CD4-positive, alpha-beta T cell treated with Interleukin-17A for 1 hour (primary cell): ENCODE data around the gene SAAL1.
"Not testable (repeated sequence)": the region's sequence is repeated elsewhere in the genome, so short reads cannot be mapped to it uniquely, and the experiment has no call there.

Experiments used
- DNase-seq: peaks from one replicate; pipeline ENCODE4 v3.0.0-alpha.2; 2020

The SAAL1 gene, protein sequence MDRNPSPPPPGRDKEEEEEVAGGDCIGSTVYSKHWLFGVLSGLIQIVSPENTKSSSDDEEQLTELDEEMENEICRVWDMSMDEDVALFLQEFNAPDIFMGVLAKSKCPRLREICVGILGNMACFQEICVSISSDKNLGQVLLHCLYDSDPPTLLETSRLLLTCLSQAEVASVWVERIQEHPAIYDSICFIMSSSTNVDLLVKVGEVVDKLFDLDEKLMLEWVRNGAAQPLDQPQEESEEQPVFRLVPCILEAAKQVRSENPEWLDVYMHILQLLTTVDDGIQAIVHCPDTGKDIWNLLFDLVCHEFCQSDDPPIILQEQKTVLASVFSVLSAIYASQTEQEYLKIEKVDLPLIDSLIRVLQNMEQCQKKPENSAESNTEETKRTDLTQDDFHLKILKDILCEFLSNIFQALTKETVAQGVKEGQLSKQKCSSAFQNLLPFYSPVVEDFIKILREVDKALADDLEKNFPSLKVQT

DNA sequence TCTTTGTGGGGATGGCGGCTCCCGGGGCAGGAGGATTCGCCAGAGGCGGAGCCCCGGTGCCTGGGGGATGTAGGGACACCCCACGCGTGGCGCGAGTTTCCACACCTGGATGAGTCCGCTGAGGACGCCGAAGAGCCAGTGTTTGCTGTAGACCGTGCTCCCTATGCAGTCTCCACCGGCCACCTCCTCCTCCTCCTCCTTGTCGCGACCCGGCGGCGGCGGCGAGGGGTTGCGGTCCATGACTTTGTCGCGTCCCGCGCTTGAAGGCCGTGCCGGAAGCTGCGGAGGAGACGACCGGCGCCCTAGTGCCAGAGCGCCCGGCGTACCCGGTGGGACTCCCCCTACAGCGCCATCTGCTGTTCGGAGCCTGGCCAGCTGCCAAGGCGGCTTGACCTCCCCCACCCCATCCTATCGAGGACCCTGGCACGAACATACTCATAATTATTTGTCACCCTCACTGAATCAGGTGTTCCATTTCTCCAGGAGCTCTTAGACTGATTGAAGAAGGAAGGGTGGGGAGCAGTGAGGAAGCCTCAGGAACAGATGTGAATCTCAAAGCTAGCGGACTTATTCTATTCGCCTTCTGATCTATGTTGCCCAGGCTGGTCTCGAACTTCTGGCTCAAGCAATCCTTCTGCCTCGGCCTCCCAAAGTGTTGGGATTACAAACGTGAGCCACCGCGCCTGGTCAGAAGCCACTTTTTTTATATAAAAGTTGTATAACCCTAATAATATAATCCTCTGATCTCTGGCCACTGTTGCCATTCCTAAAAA is at the start of gene SAAL1:
Gene SAAL1, minus strand, starts transcription at position 281 of the 773 bp plus-strand sequence. Its CDS starts 41 bp downstream, at position 240.
- peak; percentile 88 for DNase-seq

DNA sequence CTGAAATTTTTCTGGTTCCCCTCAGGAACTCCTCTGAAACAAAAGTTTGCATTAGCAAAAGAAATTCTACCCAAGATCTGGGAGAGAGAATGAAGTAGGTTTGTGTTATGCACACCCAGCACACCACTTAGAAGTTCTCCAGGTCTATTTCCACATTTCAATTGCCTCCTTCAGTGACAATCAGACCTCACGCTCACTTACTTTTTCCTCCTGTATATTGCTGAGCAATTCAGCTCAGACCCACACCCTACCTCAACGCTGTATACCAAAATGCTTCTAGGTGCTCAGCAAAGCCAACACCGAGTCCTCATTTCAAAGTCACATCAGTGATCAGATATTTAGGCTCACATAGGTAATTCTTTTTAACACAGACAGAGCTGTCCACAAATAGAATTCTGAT is 45.7 kb upstream of the SAAL1 start:
- no peak for DNase-seq

DNA sequence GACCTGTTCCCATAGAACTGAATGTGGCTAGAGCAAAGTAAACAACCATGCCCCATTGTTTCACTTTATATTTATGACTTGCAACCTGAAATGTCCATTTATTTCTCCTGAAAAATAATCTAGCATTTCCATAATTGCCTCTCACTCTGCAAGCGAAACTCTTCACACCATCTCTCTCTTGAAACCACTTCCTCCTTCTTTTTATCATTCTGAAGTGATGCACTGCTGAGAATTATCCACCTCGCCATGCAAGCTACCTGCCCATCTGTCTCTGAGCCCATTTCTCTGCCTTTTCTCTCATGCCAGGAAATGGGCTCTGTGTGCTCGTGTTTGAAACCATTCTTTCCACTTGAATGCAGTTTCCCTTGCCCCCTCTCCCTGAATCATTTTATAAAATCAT is 40.0 kb upstream of the SAAL1 start:
- no peak for DNase-seq

DNA sequence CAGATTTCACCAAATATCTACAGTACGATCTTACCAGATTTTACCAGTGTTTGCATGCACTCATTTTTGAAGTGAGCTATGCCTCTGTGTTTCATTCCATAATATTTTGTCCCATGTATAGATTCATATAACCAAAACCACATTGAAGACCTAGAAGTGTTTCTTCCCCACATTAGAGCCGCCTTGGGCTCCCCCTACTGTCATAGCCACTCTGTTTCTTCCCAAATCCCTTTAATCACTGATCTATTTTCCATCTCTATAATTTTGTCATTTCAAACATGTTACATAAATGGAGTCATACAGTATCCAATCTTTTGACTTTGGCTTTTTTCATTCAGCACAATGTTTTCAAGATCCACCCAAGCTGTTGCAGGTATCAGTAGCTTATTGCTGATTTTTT is 39.1 kb upstream of the SAAL1 start:
- no peak for DNase-seq

DNA sequence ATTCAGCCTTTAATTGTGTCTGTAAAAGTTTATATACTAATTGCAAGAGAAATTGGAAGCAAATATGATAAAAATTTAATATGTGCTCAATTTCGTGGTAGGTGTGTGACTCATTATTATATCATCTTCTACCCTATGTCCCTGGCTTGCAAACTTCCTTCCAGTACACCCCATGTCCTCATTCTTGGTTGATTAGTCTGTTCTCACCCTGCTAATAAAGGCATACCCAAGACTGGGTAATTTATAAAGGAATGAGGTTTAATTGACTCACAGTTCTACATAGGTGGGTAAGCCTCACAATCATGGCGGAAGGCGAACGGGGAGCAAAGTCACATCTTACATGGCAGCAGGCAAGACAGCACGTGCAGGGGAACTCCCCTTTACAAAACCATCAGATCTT is 38.4 kb upstream of the SAAL1 start:
- no peak for DNase-seq

DNA sequence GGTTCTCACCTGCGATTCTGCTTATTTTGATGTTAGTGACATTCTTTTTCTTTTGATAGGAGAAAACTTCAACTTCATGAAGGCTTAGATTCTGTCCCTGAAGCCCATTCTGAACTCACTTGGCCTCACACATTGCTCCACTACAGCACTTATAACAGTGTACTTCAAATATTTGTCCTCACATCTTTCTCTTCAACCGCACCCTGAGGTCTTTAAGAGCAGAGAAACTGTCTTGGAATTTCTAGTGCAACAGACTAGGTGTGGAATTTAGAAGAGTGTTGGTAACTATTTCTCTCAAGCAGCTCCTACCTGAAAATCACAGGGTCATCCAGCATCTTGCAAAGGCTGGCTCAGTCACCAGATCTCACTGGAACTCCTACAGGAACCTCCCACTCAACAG is 34.3 kb upstream of the SAAL1 start:
- no peak for DNase-seq

DNA sequence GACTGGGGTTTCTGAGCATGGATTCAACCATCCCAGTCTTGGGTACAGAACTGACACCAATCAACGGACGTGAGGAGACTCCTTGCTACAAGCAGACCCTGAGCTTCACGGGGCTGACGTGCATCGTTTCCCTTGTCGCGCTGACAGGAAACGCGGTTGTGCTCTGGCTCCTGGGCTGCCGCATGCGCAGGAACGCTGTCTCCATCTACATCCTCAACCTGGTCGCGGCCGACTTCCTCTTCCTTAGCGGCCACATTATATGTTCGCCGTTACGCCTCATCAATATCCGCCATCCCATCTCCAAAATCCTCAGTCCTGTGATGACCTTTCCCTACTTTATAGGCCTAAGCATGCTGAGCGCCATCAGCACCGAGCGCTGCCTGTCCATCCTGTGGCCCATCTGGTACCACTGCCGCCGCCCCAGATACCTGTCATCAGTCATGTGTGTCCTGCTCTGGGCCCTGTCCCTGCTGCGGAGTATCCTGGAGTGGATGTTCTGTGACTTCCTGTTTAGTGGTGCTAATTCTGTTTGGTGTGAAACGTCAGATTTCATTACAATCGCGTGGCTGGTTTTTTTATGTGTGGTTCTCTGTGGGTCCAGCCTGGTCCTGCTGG is 31.4 kb upstream of the SAAL1 start:
- no peak for DNase-seq

DNA sequence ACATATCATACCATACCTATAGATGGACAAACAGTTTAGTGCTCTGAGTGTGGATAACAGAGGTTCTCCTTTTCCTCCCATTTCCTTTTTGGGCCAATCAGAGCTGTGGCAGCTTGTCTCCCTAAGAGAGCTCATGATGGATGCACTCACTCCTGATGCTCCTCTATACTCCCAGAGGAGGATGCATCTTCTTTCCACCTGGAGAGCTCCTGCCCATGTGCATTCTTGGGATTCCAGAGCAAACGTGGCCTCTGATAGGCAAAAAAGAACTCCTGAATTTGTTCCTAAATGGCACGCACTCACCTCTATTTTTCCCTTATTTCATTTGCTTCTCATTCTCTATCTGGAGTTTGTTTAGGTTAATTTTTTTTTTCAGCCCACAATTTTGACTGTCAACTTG is 29.4 kb upstream of the SAAL1 start:
- no peak for DNase-seq

DNA sequence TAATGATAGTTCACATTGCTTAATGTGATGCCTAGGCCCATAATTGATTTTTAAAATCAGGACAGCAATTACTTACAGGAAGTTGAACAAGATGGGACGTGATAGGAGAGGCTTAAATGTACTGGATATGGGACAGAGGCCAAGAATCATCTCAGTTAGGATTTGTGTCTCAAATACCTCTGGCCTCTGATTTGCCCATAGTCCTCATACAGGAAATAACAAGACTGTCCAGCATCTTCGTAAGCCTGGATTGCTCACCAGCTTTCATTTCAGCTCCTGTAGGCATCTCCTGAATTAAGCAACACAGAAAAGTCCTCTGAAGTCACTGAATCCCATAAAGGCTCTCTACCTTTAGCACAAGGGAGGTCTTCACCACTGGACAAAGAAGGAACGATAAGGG is 26.5 kb upstream of the SAAL1 start, which contains the start of gene MRGPRX3:
Gene MRGPRX3, plus strand, starts transcription at position 231 of the 400 bp plus-strand sequence. CDS start 4,632 bp downstream, outside the sequence.
- DNase-seq: no peak

DNA sequence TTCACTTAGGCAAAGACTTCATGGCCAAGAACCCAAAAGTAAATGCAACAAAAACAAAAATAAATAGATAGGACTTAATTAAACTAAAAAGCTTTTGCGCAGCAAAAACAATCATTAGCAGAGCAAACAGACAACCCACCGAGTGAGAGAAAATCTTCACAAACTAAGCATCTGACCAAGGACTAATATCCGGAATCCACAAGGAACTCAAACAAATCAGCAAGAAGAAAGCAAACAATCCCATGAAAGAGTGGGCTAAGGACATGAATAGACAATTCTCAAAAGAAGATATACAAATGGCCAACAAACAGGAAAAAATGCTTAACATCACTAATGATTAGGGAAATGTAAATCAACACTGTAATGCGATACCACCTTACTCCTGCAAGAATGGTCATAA is 25.2 kb upstream of the SAAL1 start:
- DNase-seq: not testable (repeated sequence)

DNA sequence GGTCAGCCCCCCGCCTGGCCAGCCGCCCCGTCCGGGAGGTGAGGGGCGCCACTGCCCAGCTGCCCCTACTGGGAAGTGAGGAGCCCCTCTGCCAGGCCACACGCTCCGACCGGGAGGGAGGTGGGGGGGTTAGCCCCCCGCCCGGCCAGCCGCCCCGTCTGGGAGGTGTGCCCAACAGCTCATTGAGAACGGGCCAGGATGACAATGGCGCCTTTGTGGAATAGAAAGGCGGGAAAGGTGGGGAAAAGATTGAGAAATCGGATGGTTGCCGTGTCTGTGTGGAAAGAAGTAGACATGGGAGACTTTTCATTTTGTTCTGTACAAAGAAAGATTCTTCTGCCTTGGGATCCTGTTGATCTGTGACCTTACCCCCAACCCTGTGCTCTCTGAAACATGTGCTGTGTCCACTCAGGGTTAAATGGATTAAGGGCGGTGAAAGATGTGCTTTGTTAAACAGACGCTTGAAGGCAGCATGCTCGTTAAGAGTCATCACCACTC is 15.5 kb upstream of the SAAL1 start:
- not testable (repeated sequence) for DNase-seq

DNA sequence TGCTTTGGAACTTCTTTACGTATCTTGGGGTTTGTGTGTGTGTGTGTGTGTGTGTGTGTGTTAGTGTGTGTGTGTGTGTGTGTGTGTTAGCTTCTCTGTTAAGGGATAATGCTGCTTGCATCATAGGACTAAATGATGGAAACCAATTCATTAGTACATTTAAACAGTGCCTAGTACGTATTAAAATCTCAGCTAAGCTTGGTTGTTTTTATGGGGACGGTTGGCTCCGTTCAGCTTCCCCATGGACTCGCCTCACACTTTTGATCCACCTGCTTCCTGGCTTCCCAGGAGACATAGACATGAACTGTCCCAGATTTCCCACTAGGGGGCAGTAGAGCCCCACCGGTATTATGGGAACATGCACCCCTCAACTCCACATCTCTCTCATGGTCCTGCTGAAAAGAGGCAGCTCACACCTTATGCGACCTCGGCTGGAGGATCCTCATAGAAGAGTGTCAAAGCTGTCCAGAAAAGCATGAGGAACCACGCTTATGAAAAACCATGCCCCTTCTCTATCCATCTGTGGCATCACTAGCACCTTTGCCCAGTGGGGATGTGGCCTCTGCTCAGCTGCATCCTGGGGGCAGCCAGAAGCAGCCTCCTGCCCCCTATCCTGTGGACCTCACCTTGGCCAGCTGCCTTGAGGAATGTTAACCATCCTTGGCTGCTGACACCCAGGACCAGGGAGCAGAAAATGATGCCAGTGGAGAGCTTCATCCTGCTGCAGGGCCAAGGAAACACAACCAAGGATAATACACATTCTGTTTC is 9.7 kb upstream of the SAAL1 start:
- DNase-seq: peak; percentile 71

DNA sequence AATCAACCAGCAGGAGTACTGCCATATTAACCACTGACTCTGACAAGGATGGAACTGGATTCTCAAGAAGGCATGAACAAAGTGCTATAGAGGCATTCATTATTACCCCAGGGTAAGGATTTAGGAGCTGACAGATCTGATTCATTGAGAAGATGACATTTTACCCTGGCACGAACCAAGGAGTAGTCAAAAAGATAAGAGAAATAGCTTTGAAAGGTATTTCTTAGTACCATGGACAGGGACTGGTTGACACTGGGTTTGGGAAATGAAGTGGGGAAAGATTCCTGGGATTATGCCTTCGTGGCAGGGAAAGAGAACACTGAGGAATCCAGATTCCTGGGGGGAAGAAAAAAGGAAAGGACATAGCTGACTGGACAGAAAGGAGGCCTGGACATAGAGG is 5.1 kb upstream of the SAAL1 start:
- DNase-seq: no peak

DNA sequence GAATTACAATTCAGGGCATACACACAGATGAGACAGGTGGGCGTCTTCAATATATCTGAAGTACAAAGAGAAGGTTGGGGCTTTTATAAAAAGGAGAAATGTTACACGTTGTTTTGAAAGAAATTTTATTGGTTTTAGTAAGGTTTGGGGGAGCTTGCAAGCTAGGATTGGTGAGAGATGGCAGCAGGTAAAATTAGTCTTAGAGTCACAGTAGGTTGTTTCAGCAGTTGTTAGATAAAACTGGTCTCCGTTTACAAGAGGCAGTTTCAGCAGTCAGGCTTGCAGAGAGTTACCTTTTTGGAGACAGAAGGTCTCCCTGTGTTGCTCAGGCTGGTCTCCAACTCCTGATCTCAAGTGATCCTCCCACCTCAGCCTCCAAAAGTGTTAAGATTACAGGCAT is 2.4 kb upstream of the SAAL1 start:
- no peak for DNase-seq

DNA sequence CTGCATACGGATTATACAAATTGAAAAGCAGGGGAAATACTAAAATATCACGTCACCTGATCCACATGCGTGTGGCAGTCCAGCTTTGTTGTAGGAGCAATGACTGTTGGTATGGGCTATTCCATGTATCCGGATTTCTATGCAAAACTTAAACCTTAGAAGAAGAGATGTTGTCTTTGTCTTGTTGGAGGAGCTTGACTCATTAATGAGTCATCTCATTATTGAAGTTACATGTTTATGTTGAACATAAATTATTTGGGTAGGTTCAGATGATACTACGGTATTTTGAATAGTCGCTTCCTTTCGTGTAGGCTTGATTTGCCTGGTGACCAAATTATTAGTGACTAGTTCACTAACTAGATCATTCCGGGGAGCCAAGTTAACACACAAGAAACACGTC is 806 bp upstream of the SAAL1 start:
- DNase-seq: no peak

DNA sequence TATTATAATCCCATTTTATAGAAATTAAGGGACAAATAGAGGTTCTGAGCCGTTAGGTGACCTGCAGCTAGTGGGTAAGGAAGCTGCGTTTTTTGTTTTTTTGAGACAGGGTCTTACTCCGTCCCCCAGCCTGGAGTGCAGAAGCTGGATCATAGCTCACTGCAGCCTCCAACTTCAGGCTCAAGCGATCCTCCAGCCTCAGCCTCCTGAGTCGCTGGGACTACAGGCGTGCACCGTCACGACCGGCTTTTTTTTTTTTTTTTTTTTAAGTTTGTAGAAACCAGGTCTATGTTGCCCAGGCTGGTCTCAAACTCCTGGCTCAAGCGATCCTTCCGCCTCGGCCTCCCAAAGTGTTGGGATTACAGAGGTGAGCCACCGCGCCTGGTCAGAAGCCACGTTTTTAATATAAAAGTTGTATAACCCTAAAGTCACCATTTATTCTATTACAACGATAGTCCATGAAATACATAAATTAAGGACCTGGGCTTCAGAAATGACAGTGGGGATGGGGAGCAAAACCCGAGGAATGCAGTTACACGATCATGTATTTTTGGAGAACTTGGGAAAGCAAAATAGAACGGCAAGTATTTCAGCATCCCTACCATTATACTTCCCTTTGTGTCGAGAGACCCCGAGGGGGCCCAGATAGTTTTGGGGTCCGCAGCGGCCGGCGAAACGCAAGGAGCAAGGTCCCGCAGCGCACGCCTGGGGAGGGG is 638 bp downstream of the SAAL1 start:
- DNase-seq: no peak

DNA sequence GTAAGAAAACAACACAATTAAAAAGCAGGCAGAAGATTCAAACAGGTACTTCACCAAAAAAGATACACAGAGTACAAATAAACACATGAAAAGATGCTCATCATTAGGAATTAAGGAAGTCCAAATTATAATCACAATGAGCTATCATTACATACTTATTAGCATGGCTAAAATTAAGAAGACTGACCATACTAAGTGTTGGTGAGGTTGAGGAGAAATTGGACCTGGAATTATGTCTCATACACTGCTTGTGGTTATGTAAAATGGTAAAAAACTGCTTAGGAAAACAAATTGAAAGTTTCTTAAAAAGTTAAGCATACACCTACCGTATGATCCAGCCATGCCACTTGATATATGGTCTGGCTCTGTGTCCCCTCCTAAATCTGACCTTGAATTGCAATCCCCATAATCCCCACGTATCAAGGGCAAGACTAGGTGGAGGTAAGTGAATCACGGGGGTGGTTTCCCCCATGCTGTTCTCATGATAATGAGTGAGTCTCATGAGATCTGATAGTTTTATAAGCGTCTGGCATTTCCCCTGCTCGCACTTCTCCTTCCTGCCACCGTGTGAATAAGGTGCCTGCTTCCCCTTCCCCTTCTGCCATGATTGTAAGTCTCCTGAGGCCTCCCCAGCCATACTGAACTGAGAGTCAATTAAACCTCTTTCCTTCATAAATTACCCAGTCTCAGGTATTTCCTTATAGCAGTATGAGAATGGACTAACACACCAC is 4.8 kb downstream of the SAAL1 start:
- no peak for DNase-seq

DNA sequence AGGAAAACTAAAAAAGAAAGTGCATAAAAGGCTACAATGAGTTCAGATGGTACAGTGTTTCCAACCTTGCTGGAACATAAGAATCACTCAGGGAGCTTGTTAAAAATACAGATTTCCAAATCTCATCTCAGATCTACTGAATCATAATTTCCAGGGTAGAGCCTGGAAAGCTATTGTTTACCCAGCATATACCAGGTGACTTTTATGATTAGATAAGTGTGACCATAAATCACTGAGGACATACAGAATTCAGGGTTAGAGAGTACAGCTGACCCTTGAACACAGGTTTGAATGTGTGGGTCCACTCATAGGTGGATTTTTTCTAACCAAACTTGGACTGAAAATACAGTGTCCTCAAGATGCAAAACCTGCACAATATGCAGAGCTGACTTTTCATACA is 11.9 kb downstream of the SAAL1 start:
- no peak for DNase-seq

DNA sequence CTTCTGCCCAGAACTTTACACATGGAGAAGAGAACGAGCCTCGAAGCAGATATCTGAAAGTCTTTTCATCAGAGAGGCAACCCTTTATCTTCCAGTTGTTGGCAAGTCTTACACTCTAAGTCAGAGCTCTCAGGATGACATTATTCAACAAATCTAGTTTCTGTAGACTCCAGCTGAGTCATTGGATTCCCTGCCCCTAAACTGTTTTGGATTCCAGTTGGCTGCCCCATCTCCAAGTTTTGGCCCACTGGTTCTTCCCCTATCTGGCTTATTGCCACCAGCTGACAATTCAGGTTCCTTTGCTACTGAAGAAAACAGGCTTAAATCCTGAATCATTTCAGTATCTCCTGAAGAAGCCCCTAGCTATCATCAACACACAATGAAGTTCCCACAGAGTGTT is 14.2 kb downstream of the SAAL1 start:
- no peak for DNase-seq

DNA sequence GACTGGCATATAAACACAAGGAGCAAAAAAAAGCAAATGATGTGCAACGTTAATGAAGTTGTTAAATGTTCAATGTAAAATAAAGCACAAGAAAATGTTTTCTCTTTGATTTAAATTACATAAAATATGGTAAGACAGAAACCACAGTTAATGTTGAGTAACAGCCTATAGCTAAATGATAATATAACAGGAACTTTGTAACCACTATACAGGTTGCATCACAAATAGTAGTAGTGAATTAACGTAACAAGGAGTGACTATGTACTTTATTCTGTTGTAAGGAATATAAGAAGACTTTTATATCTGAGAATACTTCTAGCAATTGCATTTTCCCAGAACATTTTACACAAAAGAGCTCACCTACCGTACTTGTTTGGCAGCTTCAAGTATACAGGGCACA is 16.9 kb downstream of the SAAL1 start:
- no peak for DNase-seq

DNA sequence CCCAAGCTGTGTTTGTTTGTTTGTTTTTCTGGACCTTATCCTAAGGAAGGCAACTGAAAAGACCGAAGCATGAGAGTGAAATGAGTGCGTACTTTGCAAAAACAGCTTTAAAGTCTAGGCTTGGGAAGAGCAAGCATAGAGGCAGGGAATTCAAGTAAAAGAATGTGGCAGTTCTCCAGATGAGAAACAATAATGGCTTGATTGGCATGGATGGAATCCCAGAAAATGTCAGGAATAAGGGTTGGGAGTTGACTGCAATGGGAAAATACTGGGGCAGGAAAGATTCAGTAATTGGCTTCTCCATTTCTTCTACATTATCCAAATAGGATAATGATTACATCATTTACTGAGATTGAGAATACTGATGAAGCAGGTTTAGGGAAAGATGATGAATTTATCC is 17.5 kb downstream of the SAAL1 start:
- no peak for DNase-seq
